B cell (primary cell): ENCODE results near the gene RTL9.

Experiments
- CTCF ChIP-seq: fragments of 200-600 bp; IDR thresholded peaks from one replicate; pipeline ENCODE4 v1.8.0; 2022; ENCODE audit warnings: antibody characterized with exemption, mild to moderate bottlenecking
- EZH2 ChIP-seq: IDR thresholded peaks from 2 replicates; pipeline ENCODE4 v1.6.1; 2012; ENCODE audit warnings: borderline replicate concordance, low read depth, mild to moderate bottlenecking, moderate library complexity, low read length; ENCODE audit not compliant: insufficient read depth, poor library complexity, severe bottlenecking

- TF ChIP-seq CTCF, result no peak
- TF ChIP-seq EZH2, result no peak
Measured at GRCh38 chrX:110401135-110401534, 42.5 kb downstream of the RTL9 start.
